ENCODE data around the gene KLK14. TPM values are rescaled to one million over a fixed set of nuclear protein-coding genes. Genes with fewer than 3 reads are reported as not detected.

The KLK14 gene
- total RNA-seq, 1 donor from 2014 or later: not detected

GRCh38 chr19:51099047-51099382 is 16.3 kb upstream of the KLK14 start:
- H3K9ac ChIP-seq (ENCODE audit: low read depth in 1 of 3, low read length in 3 of 3): no peak overlapping the region
- peaks cover 0 to 4% (median 0%) of the 10 kb centered on the region in 3 donors for H3K27me3 ChIP-seq (ENCODE audit: control insufficient read depth in 3 of 3, insufficient read depth in 3 of 3, low read length in 3 of 3)
- peaks cover 3 to 5% (median 3%) of the 10 kb centered on the region in 3 donors for H3K4me1 ChIP-seq (ENCODE audit: control insufficient read depth in 3 of 3, insufficient read depth in 3 of 3, low read length in 3 of 3)
- no peak overlapping the region for H3K4me3 ChIP-seq (ENCODE audit: low read length in 3 of 3)
- peaks cover 6 to 17% (median 12%) of the 10 kb centered on the region in 3 donors for H3K36me3 ChIP-seq (ENCODE audit: control insufficient read depth in 3 of 3, insufficient read depth in 3 of 3, low read length in 3 of 3)
- no peaks in the 10 kb centered on the region for H3K9me3 ChIP-seq (ENCODE audit: control insufficient read depth in 3 of 3, low read length in 3 of 3)
- H3K27ac ChIP-seq (ENCODE audit: low read depth, low read length): no peak overlapping the region

- Histone ChIP-seq H3K36me3 (ENCODE audit: control insufficient read depth in 3 of 3, insufficient read depth in 3 of 3, low read length in 3 of 3) (peaks cover 1 to 13% (median 12%) of the 10 kb centered on the region in 3 donors), H3K4me3 (ENCODE audit: low read length in 3 of 3) (no peak overlapping the region), H3K27ac (ENCODE audit: low read depth, low read length) (no peak overlapping the region), H3K4me1 (ENCODE audit: control insufficient read depth in 3 of 3, insufficient read depth in 3 of 3, low read length in 3 of 3) (peaks cover 3 to 5% (median 3%) of the 10 kb centered on the region in 3 donors), H3K27me3 (ENCODE audit: control insufficient read depth in 3 of 3, insufficient read depth in 3 of 3, low read length in 3 of 3) (peaks cover 0 to 6% (median 0%) of the 10 kb centered on the region in 3 donors), H3K9me3 (ENCODE audit: control insufficient read depth in 3 of 3, low read length in 3 of 3) (no peaks in the 10 kb centered on the region), H3K9ac (ENCODE audit: low read depth in 1 of 3, low read length in 3 of 3) (no peak overlapping the region)
Measured at GRCh38 chr19:51098365-51099046, 15.8 kb upstream of the KLK14 start.

DNA sequence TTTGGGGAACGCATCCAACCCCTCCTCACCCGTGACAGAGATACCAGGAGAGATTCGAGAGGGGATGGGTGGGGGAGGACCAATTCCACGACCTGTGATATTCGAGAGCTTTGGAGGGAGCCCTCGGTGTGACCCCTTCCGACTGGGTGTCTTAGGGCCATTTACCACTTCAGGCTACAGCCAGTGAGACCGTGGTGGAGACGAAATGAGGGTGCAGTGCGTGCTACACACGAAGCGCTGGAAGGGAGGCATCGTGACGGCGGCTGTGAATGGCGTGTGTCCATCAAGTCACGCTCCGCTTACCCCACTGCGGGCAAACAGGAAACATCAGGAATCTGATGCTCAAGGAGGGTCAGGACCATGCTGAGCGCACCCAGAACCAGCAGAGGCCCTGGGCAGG is 15.1 kb upstream of the KLK14 start:
- Histone ChIP-seq H3K9ac (ENCODE audit: low read depth in 1 of 3, low read length in 3 of 3) (no peak overlapping the region), H3K4me3 (ENCODE audit: low read length in 3 of 3) (no peak overlapping the region), H3K27me3 (ENCODE audit: control insufficient read depth in 3 of 3, insufficient read depth in 3 of 3, low read length in 3 of 3) (peaks cover 0 to 6% (median 0%) of the 10 kb centered on the region in 3 donors), H3K27ac (ENCODE audit: low read depth, low read length) (no peak overlapping the region), H3K36me3 (ENCODE audit: control insufficient read depth in 3 of 3, insufficient read depth in 3 of 3, low read length in 3 of 3) (peaks cover 0 to 13% (median 9%) of the 10 kb centered on the region in 3 donors), H3K9me3 (ENCODE audit: control insufficient read depth in 3 of 3, low read length in 3 of 3) (no peaks in the 10 kb centered on the region), H3K4me1 (ENCODE audit: control insufficient read depth in 3 of 3, insufficient read depth in 3 of 3, low read length in 3 of 3) (peaks cover 3 to 5% (median 3%) of the 10 kb centered on the region in 3 donors)

DNA sequence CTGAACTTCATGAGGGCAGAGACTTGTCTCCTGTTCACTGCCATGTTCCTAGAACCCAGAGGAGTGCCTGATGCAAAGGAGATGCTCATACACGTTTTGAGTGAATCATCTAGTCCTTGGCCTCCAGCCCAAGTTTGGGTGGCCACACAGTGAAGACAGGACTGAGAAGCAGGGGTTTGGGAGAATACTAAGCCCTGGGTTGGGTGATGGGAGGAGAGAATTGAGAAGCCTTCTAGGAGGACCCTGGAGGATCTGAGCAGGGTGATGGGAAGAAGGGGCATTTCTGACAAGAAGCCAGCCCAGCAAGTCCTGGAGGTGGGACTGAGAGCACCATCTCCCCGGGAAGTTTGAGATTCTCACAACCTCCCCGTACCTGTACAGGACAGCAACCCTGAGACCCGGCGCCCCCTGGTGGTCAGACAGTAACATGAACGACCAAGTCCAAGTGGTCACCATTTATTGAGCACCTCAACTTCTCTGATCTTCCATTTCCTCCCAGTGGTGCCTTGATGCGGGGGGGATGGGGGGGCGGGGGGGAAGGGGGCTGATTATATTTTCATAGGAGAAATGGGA is 14.6 kb upstream of the KLK14 start:
- Histone ChIP-seq H3K9me3 (ENCODE audit: control insufficient read depth in 3 of 3, low read length in 3 of 3) (no peaks in the 10 kb centered on the region), H3K4me1 (ENCODE audit: control insufficient read depth in 3 of 3, insufficient read depth in 3 of 3, low read length in 3 of 3) (peaks cover 3 to 5% (median 3%) of the 10 kb centered on the region in 3 donors), H3K4me3 (ENCODE audit: low read length in 3 of 3) (no peak overlapping the region), H3K36me3 (ENCODE audit: control insufficient read depth in 3 of 3, insufficient read depth in 3 of 3, low read length in 3 of 3) (peaks cover 0 to 7% (median 3%) of the 10 kb centered on the region in 3 donors), H3K9ac (ENCODE audit: low read depth in 1 of 3, low read length in 3 of 3) (no peak overlapping the region), H3K27ac (ENCODE audit: low read depth, low read length) (no peak overlapping the region), H3K27me3 (ENCODE audit: control insufficient read depth in 3 of 3, insufficient read depth in 3 of 3, low read length in 3 of 3) (peaks cover 0 to 6% (median 0%) of the 10 kb centered on the region in 3 donors)

GRCh38 chr19:51096473-51097165 is 13.9 kb upstream of the KLK14 start:
- Histone ChIP-seq H3K4me3 (ENCODE audit: low read length in 3 of 3) (no peak overlapping the region), H3K9me3 (ENCODE audit: control insufficient read depth in 3 of 3, low read length in 3 of 3) (no peaks in the 10 kb centered on the region), H3K9ac (ENCODE audit: low read depth in 1 of 3, low read length in 3 of 3) (no peak overlapping the region), H3K27me3 (ENCODE audit: control insufficient read depth in 3 of 3, insufficient read depth in 3 of 3, low read length in 3 of 3) (peaks cover 0 to 6% (median 0%) of the 10 kb centered on the region in 3 donors), H3K4me1 (ENCODE audit: control insufficient read depth in 3 of 3, insufficient read depth in 3 of 3, low read length in 3 of 3) (peaks cover 3 to 5% (median 3%) of the 10 kb centered on the region in 3 donors), H3K36me3 (ENCODE audit: control insufficient read depth in 3 of 3, insufficient read depth in 3 of 3, low read length in 3 of 3) (peaks cover 0 to 5% (median 2%) of the 10 kb centered on the region in 3 donors), H3K27ac (ENCODE audit: low read depth, low read length) (no peak overlapping the region)

DNA sequence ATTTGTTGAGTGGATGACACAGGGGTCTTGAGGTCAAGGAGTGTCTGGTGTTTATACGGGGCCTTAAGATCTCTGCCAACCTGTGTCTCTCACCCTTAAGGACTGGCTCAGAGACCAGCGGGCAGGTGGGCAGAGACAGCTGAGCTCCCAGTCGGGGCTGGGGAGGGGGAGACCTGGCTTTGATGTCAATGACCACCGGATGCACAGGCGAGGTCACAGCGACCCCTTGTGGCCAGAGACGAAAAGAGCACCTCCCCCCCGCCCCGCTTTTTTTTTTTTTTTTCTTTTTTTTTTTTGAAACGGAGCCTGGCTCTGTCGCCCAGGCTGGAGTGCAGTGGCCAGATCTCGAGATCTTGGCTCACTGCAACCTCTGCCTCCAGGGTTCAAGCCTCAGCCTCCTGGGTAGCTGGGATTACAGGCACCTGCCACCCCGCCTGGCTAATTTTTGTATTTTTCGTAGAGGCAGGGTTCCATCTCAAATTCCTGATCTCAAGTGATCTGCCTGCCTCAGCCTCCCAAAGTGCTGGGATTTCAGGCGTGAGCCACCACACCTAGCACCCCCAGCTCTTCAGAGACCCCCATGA is 12.1 kb upstream of the KLK14 start:
- H3K9me3 ChIP-seq (ENCODE audit: control insufficient read depth in 3 of 3, low read length in 3 of 3): no peaks in the 10 kb centered on the region
- H3K27ac ChIP-seq (ENCODE audit: low read depth, low read length): no peak overlapping the region
- no peaks in the 10 kb centered on the region for H3K4me1 ChIP-seq (ENCODE audit: control insufficient read depth in 3 of 3, insufficient read depth in 3 of 3, low read length in 3 of 3)
- peaks cover 0 to 6% (median 0%) of the 10 kb centered on the region in 3 donors for H3K27me3 ChIP-seq (ENCODE audit: control insufficient read depth in 3 of 3, insufficient read depth in 3 of 3, low read length in 3 of 3)
- H3K9ac ChIP-seq (ENCODE audit: low read depth in 1 of 3, low read length in 3 of 3): no peak overlapping the region
- peaks cover 0 to 4% (median under 1%) of the 10 kb centered on the region in 3 donors for H3K36me3 ChIP-seq (ENCODE audit: control insufficient read depth in 3 of 3, insufficient read depth in 3 of 3, low read length in 3 of 3)
- H3K4me3 ChIP-seq (ENCODE audit: low read length in 3 of 3): no peak overlapping the region

DNA sequence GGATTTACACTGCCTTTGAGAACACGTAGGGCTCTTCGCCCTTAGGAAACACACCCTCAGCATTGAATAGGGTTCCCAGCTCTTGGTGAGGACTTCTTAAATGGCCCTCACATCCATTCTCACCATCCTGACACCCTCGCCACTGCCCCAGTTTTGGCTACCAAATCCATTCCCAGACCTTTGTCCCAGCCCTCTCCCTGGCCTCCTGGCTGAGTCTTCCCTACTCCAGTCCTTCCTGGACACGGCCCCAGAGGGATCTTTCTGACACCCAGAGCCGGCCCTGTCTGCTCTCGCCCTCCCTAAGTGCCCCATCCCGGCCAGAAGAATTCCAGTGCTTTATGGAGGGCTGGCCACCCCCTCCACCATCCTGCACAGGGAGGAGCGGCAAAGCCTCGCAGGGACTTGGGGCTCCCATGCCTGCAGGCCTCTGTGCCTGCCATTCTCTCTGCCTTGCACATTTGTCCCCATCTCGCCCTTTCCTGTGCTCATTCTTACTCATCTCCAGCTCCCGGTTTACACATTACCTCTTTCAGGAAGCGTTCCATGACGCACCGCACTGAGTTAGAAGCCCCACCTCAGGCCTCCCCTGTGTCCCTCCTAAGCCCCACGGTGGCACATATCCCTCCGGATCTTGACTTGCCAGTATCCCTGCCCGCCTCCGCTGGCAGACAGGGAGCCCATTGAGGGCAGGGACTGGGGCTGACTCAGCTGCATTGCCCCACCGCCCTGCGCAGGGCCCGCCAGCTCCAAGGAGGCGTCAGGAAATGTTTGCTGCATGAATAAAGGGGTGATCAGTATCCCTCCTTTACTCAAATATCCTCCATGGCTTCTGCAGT is 11.0 kb upstream of the KLK14 start:
- Histone ChIP-seq H3K27me3 (ENCODE audit: control insufficient read depth in 3 of 3, insufficient read depth in 3 of 3, low read length in 3 of 3) (peaks cover 0 to 6% (median 0%) of the 10 kb centered on the region in 3 donors), H3K4me1 (ENCODE audit: control insufficient read depth in 3 of 3, insufficient read depth in 3 of 3, low read length in 3 of 3) (no peaks in the 10 kb centered on the region), H3K36me3 (ENCODE audit: control insufficient read depth in 3 of 3, insufficient read depth in 3 of 3, low read length in 3 of 3) (no peaks in the 10 kb centered on the region), H3K9ac (ENCODE audit: low read depth in 1 of 3, low read length in 3 of 3) (no peak overlapping the region), H3K9me3 (ENCODE audit: control insufficient read depth in 3 of 3, low read length in 3 of 3) (no peaks in the 10 kb centered on the region), H3K27ac (ENCODE audit: low read depth, low read length) (no peak overlapping the region), H3K4me3 (ENCODE audit: low read length in 3 of 3) (no peak overlapping the region)

DNA sequence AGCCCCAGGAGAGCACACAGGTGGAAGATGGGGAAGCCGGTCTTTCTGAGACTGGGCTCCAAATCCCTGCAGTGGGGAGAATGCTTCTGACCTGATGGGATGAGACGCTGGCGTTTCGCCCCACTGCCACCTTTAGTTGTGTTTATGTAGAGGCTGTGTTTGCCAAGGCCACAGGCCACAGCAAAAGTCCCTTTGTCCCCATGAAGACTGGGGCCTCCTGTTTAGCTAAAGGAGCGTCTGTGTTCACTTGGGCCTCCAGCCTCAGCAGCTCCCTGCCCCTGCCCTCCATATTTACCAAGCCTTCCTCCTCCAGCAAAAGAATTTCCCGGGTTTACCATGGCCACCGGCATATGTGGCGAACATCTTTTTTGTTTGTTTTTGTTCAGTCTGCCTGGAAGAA is 10.4 kb upstream of the KLK14 start:
- Histone ChIP-seq H3K9me3 (ENCODE audit: control insufficient read depth in 3 of 3, low read length in 3 of 3) (no peaks in the 10 kb centered on the region), H3K27ac (ENCODE audit: low read depth, low read length) (no peak overlapping the region), H3K9ac (ENCODE audit: low read depth in 1 of 3, low read length in 3 of 3) (no peak overlapping the region), H3K36me3 (ENCODE audit: control insufficient read depth in 3 of 3, insufficient read depth in 3 of 3, low read length in 3 of 3) (no peaks in the 10 kb centered on the region), H3K27me3 (ENCODE audit: control insufficient read depth in 3 of 3, insufficient read depth in 3 of 3, low read length in 3 of 3) (peaks cover 0 to 6% (median 0%) of the 10 kb centered on the region in 3 donors), H3K4me3 (ENCODE audit: low read length in 3 of 3) (no peak overlapping the region), H3K4me1 (ENCODE audit: control insufficient read depth in 3 of 3, insufficient read depth in 3 of 3, low read length in 3 of 3) (no peaks in the 10 kb centered on the region)

All from skeletal muscle tissue (tissue), 4 donors.